GM12864 (cell line): ENCODE data around the gene PPP1R9B.

Experiments
- DNase-seq: peaks from one replicate; pipeline ENCODE4 v3.0.0-alpha.2; 2011; ENCODE audit warnings: low read depth
- H3K4me3 ChIP-seq: 2 replicates; pipeline ENCODE4 v1.5.1; 2011; ENCODE audit warnings: mild to moderate bottlenecking, low read depth, low read length, control low read depth
- CTCF ChIP-seq: IDR thresholded peaks from 2 replicates; pipeline ENCODE4 v1.5.1; 2011; ENCODE audit warnings: low read depth, mild to moderate bottlenecking, moderate library complexity, low read length, control low read depth, inconsistent platforms; ENCODE audit errors: missing control alignments

PPP1R9B gene

GRCh38 chr17:50102164-50102991, 48.1 kb downstream of the PPP1R9B start:
- no peak for DNase-seq
- H3K4me3 ChIP-seq, result no peak overlapping the region
- no peak for TF ChIP-seq CTCF

- TF ChIP-seq CTCF, result no peak
- H3K4me3 ChIP-seq, result no peak overlapping the region
- DNase-seq, result no peak
Measured at GRCh38 chr17:50101346-50102163, 48.9 kb downstream of the PPP1R9B start.

- no peak for DNase-seq
- TF ChIP-seq CTCF, result no peak
- H3K4me3 ChIP-seq, result no peak overlapping the region
Measured at GRCh38 chr17:50100921-50101345, 49.5 kb downstream of the PPP1R9B start.

GRCh38 chr17:50100480-50100883, 50.0 kb downstream of the PPP1R9B start:
- TF ChIP-seq CTCF, result no peak
- H3K4me3 ChIP-seq, result no peak overlapping the region
- no peak for DNase-seq

- DNase-seq, result no peak
- no peak for TF ChIP-seq CTCF
Measured at GRCh38 chr17:50099003-50099402, 51.5 kb downstream of the PPP1R9B start.

GRCh38 chr17:50098583-50098982, 51.9 kb downstream of the PPP1R9B start:
- no peak overlapping the region for H3K4me3 ChIP-seq
- no peak for TF ChIP-seq CTCF
- no peak for DNase-seq

More at GRCh38 chr17:50099003-50099402, 51.5 kb downstream of the PPP1R9B start:
- H3K4me3 ChIP-seq, result no peak overlapping the region
